ENCODE results near the gene FBXO41. TPM values are rescaled to one million over a fixed set of nuclear protein-coding genes. Genes with fewer than 3 reads are reported as not detected.

Gene FBXO41
- total and polyA plus RNA-seq, 9 of the 15 experiments (the other 6 are each of a cell fraction or from before 2014, with no cell fraction given), result 0.21 to 8.2 (median 3.5) TPM

DNA sequence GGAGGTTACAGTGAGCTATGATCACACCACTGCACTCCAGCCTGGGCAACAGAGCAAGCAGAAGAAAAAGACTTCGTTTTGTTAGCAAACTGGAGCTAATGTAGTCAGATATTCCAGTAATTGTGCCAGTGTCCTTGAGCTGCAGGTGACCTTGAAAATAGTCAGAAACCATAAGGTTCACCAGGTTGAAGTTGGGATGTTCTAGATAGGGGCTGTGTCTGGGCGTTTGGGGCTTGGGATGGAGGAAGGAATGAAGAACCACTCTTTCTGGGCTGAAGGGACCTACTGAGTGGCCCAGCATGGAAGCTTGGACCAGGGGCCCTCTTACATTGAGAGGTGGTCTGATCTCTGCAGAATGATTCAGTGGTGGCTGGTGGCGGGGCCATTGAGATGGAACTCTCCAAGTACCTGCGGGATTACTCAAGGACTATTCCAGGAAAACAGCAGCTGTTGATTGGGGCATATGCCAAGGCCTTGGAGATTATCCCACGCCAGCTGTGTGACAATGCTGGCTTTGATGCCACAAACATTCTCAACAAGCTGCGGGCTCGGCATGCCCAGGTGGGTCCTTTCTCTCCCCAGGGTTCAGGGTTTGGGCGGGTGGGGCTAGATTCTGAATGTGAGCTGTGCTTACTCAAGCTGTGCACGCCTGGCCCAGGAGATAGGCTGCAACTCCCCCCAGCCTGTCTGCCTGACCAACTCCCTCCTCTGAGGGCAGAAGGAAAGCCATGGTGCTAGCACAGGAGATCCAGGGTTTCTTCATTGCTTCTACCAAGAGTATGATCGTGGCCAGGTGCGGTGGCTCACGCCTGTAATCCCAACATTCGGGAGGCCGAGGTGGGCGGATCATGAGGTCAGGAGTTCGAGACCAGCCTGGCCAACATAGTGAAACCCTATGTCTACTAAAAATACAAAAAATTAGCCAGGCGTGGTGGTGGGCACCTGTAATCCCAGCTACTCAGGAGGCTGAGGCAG is 33.1 kb downstream of the FBXO41 start:
- Histone ChIP-seq H3K4me3 (no peak overlapping the region), H2AFZ (ENCODE audit: low read depth, low read length) (no peak overlapping the region), H4K20me1 (replicated peaks; ENCODE audit: control insufficient read depth, insufficient read depth, low read length) (0 out of 2 replicates have a peak, but pooled peaks cover 2% of the 10 kb centered on the region), H3K27ac (ENCODE audit: extremely low read depth, low read depth, low read length) (no peak overlapping the region), H3K79me2 (ENCODE audit: control insufficient read depth, insufficient read depth, low read length) (0 out of 3 replicates have a peak, but pooled peaks cover 9% of the 10 kb centered on the region), H3K9me3 (replicated peaks; ENCODE audit: control insufficient read depth, insufficient read depth, low read depth, low read length) (no peaks in the 10 kb centered on the region), H3K9me1 (ENCODE audit: control insufficient read depth, insufficient read depth, low read length) (no peaks in the 10 kb centered on the region), H3K4me2 (ENCODE audit: insufficient read depth, low read length) (no peak overlapping the region), H3K36me3 (ENCODE audit: control insufficient read depth, insufficient read depth, low read length) (peaks cover 86% of the 10 kb centered on the region), H3K9ac (ENCODE audit: insufficient read depth in 1 of 2, low read depth in 2 of 2, low read length in 2 of 2) (no peak overlapping the region), H3K4me1 (replicated peaks in 1 of 2; ENCODE audit: control insufficient read depth in 2 of 2, insufficient read depth in 2 of 2, low read length in 2 of 2) (peaks cover 0 to 10% of the 10 kb centered on the region in 2 experiments; a peak in 3 of 5 replicates), H3K27me3 (ENCODE audit: control insufficient read depth in 2 of 2, insufficient read depth in 2 of 2, low read length in 2 of 2) (no peaks in the 10 kb centered on the region)
- FAIRE-seq, result no peak
- BruUV-seq (replicated peaks), result no TSS peak
- TF ChIP-seq EGR1 (conservative IDR thresholded peaks at IDR 0.05) (0 out of 2 replicates have a peak, but pooled peaks have one; percentile 6), SUPT5H (IDR thresholded peaks at IDR 0.05) (0 out of 2 replicates have a peak, but pooled peaks have one; percentile 19), NFRKB (IDR thresholded peaks at IDR 0.05; ENCODE audit: low read depth) (no peak), ESRRA (IDR thresholded peaks at IDR 0.05; ENCODE audit: borderline replicate concordance, low read depth) (0 out of 2 replicates have a peak, but pooled peaks have one; percentile 22), RNF2 (IDR thresholded peaks at IDR 0.05) (no peak)
- TF ChIP-seq, protein P1, sequence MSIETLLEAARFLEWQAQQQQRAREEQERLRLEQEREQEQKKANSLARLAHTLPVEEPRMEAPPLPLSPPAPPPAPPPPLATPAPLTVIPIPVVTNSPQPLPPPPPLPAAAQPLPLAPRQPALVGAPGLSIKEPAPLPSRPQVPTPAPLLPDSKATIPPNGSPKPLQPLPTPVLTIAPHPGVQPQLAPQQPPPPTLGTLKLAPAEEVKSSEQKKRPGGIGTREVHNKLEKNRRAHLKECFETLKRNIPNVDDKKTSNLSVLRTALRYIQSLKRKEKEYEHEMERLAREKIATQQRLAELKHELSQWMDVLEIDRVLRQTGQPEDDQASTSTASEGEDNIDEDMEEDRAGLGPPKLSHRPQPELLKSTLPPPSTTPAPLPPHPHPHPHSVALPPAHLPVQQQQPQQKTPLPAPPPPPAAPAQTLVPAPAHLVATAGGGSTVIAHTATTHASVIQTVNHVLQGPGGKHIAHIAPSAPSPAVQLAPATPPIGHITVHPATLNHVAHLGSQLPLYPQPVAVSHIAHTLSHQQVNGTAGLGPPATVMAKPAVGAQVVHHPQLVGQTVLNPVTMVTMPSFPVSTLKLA (conservative IDR thresholded peaks at IDR 0.05), result no peak
- TF ChIP-seq, protein P2, sequence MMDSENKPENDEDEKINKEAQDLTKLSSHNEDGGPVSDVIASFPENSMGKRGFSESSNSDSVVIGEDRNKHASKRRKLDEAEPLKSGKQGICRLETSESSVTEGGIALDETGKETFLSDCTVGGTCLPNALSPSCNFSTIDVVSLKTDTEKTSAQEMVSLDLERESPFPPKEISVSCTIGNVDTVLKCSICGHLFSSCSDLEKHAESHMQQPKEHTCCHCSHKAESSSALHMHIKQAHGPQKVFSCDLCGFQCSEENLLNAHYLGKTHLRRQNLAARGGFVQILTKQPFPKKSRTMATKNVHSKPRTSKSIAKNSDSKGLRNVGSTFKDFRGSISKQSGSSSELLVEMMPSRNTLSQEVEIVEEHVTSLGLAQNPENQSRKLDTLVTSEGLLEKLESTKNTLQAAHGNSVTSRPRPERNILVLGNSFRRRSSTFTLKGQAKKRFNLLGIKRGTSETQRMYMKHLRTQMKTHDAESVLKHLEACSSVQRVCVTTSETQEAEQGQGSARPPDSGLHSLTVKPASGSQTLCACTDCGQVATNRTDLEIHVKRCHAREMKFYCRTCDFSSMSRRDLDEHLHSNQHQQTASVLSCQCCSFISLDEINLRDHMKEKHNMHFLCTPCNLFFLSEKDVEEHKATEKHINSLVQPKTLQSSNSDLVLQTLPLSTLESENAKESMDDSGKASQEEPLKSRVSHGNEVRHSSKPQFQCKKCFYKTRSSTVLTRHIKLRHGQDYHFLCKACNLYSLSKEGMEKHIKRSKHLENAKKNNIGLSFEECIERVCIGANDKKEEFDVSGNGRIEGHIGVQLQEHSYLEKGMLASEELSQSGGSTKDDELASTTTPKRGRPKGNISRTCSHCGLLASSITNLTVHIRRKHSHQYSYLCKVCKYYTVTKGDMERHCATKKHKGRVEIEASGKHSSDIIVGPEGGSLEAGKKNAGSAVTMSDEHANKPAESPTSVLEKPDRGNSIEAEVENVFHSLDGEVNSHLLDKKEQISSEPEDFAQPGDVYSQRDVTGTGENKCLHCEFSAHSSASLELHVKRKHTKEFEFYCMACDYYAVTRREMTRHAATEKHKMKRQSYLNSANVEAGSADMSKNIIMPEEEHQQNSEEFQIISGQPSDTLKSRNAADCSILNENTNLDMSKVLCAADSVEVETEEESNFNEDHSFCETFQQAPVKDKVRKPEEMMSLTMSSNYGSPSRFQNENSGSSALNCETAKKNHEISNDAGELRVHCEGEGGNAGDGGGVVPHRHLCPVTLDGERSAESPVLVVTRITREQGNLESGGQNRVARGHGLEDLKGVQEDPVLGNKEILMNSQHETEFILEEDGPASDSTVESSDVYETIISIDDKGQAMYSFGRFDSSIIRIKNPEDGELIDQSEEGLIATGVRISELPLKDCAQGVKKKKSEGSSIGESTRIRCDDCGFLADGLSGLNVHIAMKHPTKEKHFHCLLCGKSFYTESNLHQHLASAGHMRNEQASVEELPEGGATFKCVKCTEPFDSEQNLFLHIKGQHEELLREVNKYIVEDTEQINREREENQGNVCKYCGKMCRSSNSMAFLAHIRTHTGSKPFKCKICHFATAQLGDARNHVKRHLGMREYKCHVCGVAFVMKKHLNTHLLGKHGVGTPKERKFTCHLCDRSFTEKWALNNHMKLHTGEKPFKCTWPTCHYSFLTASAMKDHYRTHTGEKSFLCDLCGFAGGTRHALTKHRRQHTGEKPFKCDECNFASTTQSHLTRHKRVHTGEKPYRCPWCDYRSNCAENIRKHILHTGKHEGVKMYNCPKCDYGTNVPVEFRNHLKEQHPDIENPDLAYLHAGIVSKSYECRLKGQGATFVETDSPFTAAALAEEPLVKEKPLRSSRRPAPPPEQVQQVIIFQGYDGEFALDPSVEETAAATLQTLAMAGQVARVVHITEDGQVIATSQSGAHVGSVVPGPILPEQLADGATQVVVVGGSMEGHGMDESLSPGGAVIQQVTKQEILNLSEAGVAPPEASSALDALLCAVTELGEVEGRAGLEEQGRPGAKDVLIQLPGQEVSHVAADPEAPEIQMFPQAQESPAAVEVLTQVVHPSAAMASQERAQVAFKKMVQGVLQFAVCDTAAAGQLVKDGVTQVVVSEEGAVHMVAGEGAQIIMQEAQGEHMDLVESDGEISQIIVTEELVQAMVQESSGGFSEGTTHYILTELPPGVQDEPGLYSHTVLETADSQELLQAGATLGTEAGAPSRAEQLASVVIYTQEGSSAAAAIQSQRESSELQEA (IDR thresholded peaks at IDR 0.05; ENCODE audit: low read depth), result no peak
- in situ Hi-C loops (cut with MboI) (no loop called here), intact Hi-C loops (cut with micrococcal nuclease) (loop anchor here (10.0 kb wide), 1 partner anchor 266 kb away; no protein-coding TSS in a partner anchor)
- no peak for ATAC-seq
- 88% methylated on average over 16 of the region's 17 CpGs for WGBS (ENCODE audit: insufficient coverage, low coverage, missing lambda C conversion rate)
- CTCF ChIA-PET (ENCODE audit: low intra/inter-chr PET ratio), result no interaction called here
- no peak for DNase-seq (ENCODE audit: extremely low read depth in 1 of 4, low spot score in 3 of 4)
- POLR2A ChIA-PET, result interaction anchor here (1.2 to 1.6 kb wide), 4 partner anchors 9 to 285 kb away, joined by 4 to 9 read pairs (median 4); partner anchors contain the start of genes CCT7 and PRADC1
